ENCODE results near the gene FOXC1.

FOXC1 gene

GRCh38 chr6:1619673-1620503 lies 10.2 kb downstream of the FOXC1 start:
- TF ChIP-seq CTCF (IDR thresholded peaks at IDR 0.05) = no peak
- Histone ChIP-seq H3K4me3 (peak overlapping the region; percentile 97), H3K27ac (peak overlapping the region; percentile 85 to 86)
- peak; percentile 75 for DNase-seq (ENCODE audit: low spot score)

GRCh38 chr6:1620504-1621069 lies 10.9 kb downstream of the FOXC1 start:
- H3K4me3 ChIP-seq = peak overlapping the region; percentile 97
- no peak for TF ChIP-seq CTCF (IDR thresholded peaks at IDR 0.05)
- H3K27ac ChIP-seq = peak overlapping the region; percentile 85 to 86
- peak; percentile 75 for DNase-seq (ENCODE audit: low spot score)

- H3K4me3 ChIP-seq = peak overlapping the region; percentile 97
- peak; percentile 71 for DNase-seq (ENCODE audit: low spot score)
- TF ChIP-seq CTCF (IDR thresholded peaks at IDR 0.05) = no peak
- H3K27ac ChIP-seq = peak overlapping the region; percentile 85 to 86
These were observed 11.5 kb downstream of the FOXC1 start for GRCh38 chr6:1621070-1621701.

- DNase-seq (ENCODE audit: low spot score) = peak; percentile 74
- no peak for TF ChIP-seq CTCF (IDR thresholded peaks at IDR 0.05)
- peak overlapping the region; percentile 85 to 86 for H3K27ac ChIP-seq
- peak overlapping the region; percentile 86 for H3K4me3 ChIP-seq
These were observed 12.6 kb downstream of the FOXC1 start for GRCh38 chr6:1622220-1622850.

GRCh38 chr6:1622851-1623768 lies 13.4 kb downstream of the FOXC1 start:
- peak; percentile 80 for DNase-seq (ENCODE audit: low spot score)
- Histone ChIP-seq H3K27ac (peak overlapping the region; percentile 85 to 86), H3K4me3 (peak overlapping the region; percentile 86)
- no peak for TF ChIP-seq CTCF (IDR thresholded peaks at IDR 0.05)

- TF ChIP-seq CTCF (IDR thresholded peaks at IDR 0.05) = no peak
- peak overlapping the region; percentile 85 to 86 for H3K27ac ChIP-seq
- H3K4me3 ChIP-seq = peak overlapping the region; percentile 86
- no peak for DNase-seq (ENCODE audit: low spot score)
These were observed 14.0 kb downstream of the FOXC1 start for GRCh38 chr6:1623769-1624057.
